NCI-H1105 (cell line): Measurements from ENCODE around the gene CCDC90B.
A peak's percentile ranks its signal among the peaks of the same experiment; 100 is the strongest.

ENCODE experiments used
- DNase-seq: peaks from one replicate; lab custom pipeline; 2025; lab: John Stamatoyannopoulos, UW

Gene CCDC90B

DNA sequence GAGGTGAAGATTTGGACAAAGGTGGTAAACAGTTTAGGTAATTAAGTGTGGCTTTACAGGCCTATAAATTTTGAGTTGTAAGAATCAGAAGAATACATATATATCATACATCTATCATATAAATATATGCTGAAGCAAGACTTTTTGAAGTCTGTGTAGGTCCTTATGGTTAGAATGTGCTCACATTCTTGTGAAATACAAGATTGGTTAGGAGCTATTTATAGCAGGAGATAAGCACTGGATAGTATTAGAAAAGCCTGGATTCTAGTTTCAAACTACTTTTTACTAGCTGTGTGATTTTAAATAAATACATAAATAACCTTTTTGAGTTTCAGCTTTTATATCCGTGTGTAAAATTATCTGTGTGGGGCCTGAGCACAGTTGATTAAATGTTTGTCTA lies 50.3 kb downstream of the CCDC90B start:
- DNase-seq: no peak

DNA sequence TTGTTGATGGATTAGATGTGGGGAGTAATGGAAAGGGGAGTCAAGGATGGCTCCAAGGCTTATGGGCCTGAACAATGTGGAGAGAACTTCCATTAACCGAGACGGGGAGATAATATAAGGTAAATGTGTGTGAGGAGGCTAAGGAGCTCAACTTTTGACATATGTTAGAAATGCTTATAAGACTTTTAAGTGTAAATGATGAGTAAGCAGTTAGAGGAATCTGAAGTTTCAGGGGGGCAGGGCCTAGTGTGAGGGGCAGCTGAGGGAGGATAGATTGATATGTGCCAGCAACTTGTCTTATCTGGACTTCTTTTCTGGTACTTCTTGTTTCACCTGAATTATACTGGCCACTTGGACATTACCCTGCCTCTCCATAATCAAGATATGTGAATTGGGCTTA lies 62.7 kb downstream of the CCDC90B start:
- DNase-seq: no peak

DNA sequence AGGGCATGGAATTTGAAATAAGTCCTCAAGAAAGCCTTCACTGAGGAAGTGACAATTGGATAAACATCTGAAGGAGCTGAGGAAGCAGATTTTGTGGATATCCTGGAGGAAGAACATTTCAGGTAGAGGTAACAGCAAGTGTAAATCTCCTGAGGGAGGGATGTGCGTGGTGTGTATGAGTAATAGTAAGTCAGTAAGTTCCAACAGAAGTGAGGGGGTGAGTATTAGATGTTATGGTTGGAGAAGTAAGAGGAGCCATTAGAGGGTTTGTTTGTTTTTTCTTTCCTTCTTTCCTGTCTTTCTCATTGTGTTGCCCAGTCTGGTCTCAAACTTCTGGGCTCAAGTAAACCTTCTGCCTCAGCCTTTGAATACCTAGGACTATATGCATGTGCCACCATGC lies 63.7 kb downstream of the CCDC90B start:
- no peak for DNase-seq

DNA sequence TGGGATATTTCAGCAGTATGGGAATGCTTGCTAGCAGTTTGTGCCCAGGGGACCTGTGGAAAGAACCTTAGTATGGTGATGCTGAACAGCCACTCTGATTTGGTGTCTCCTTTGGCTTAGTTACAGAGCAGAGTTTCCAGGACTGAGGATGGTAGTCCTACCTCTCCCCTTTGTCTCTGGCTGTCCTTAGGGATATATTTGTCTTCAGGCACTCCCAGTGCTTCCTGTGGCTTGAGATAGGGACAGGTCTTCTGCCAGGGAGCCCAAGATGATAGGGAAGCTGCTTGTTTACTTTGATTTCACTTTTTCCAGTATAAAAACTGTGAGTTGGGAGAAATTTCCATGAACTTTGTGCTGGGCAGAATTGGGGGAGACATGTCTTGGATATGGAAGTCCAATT lies 64.5 kb downstream of the CCDC90B start:
- no peak for DNase-seq

DNA sequence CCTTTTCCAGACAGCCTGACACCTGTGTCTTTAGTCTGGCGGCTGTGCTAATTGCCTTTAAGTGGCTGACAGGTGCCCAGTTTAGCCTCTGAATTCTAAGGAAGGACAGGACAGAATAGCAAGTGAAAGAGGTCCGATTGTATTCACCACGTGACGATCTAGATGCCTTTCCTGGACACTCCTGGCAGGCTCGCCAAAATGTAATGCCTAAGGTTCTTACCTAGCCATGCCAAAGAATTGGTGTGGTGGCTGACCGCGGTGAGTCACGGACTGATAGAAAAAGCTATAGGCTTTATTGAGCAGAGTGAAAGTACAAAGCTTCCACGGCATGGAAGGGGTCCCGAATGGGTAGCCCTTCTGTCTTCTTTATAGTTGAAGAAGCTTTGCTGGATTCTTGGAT lies 65.9 kb downstream of the CCDC90B start:
- peak; percentile 60 for DNase-seq

DNA sequence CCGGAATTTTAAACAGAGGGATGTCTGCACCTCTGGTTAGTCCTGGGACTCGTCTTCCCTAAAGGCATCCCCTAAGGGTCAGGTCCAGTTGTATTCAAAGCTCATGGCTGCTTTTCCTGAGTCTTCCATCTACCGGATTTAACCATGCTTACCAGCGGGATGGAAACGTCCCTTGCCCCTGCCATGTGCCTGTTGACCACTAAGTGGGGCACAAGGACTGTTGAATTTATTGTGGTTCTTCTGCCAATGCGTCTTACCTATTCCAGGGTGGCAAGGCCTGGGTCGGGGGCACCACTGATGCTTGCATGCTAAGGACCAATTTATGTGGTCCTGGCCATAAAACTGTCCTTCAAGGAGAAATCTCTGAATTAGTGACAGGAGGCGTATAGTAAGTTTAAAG lies 67.1 kb downstream of the CCDC90B start:
- DNase-seq: peak; percentile 6
